HG03280 (cell line): ENCODE data around the gene TCP1.
A peak's percentile ranks its signal among the peaks of the same experiment; 100 is the strongest.
"Not testable (repeated sequence)": the region's sequence is repeated elsewhere in the genome, so short reads cannot be mapped to it uniquely, and the experiment has no call there.

Experiments
- ATAC-seq: cut with Tn5 transposase; IDR thresholded peaks from one replicate; pipeline ENCODE4 v1.9.1; 2021; ENCODE audit warnings: mild to moderate bottlenecking, moderate library complexity; ENCODE audit not compliant: unreplicated experiment

The TCP1 gene

GRCh38 chr6:159817951-159818739 lies 28.7 kb upstream of the TCP1 start:
- ATAC-seq, result no peak

GRCh38 chr6:159816775-159817174 lies 27.4 kb upstream of the TCP1 start:
- not testable (repeated sequence) for ATAC-seq

GRCh38 chr6:159815410-159815809 lies 26.0 kb upstream of the TCP1 start:
- no peak for ATAC-seq

GRCh38 chr6:159813781-159814180 lies 24.4 kb upstream of the TCP1 start:
- no peak for ATAC-seq

- ATAC-seq, result no peak
These were observed 19.7 kb upstream of the TCP1 start for GRCh38 chr6:159809149-159809548.

GRCh38 chr6:159808647-159809046 lies 19.2 kb upstream of the TCP1 start:
- ATAC-seq, result no peak

- ATAC-seq, result no peak
These were observed 17.9 kb upstream of the TCP1 start for GRCh38 chr6:159807150-159807858.

GRCh38 chr6:159806021-159806458 lies 16.6 kb upstream of the TCP1 start:
- ATAC-seq, result no peak

GRCh38 chr6:159805440-159806020 lies 16.1 kb upstream of the TCP1 start:
- ATAC-seq, result no peak

- ATAC-seq, result no peak
These were observed 15.1 kb upstream of the TCP1 start for GRCh38 chr6:159804504-159804903.

- ATAC-seq, result no peak
These were observed 12.5 kb upstream of the TCP1 start for GRCh38 chr6:159801935-159802334.

- no peak for ATAC-seq
These were observed 10.9 kb upstream of the TCP1 start, which contains the start of gene PNLDC1 for GRCh38 chr6:159800141-159800865. Gene PNLDC1, plus strand, starts transcription at chr6:159800276. Its CDS starts 32 bp downstream, at chr6:159800308.

GRCh38 chr6:159797554-159797953 lies 8.2 kb upstream of the TCP1 start:
- ATAC-seq, result no peak

GRCh38 chr6:159794976-159795375 lies 5.6 kb upstream of the TCP1 start:
- not testable (repeated sequence) for ATAC-seq

- no peak for ATAC-seq
These were observed 1.7 kb upstream of the TCP1 start for GRCh38 chr6:159790956-159791598.

GRCh38 chr6:159790149-159790955 lies 950 bp upstream of the TCP1 start, which contains the start of gene MRPL18:
Gene MRPL18, plus strand, starts transcription at chr6:159790467. Its CDS starts 121 bp downstream, at chr6:159790588.
- ATAC-seq, result peak; percentile 87

GRCh38 chr6:159788753-159789376 lies 537 bp downstream of the TCP1 start:
- ATAC-seq, result no peak

- no peak for ATAC-seq
These were observed 1.1 kb downstream of the TCP1 start for GRCh38 chr6:159788276-159788675.

GRCh38 chr6:159778542-159779103 lies 10.8 kb downstream of the TCP1 start:
- ATAC-seq, result no peak
